ENCODE results near the gene CRCP.
"Not testable (repeated sequence)": the region's sequence is repeated elsewhere in the genome, so short reads cannot be mapped to it uniquely, and the experiment has no call there.

Gene CRCP

GRCh38 chr7:66100408-66101050, 14.1 kb upstream of the CRCP start:
- H3K27ac ChIP-seq = 0 out of 2 replicates have a peak overlapping the region, but pooled peaks have one; percentile 85
- H3K4me3 ChIP-seq = peak overlapping the region; percentile 84
- TF ChIP-seq EZH2 (IDR thresholded peaks at IDR 0.05) = no peak
- TF ChIP-seq POLR2AphosphoS5 (IDR thresholded peaks at IDR 0.05; ENCODE audit: borderline replicate concordance, low read depth, low read length) = no peak
- TF ChIP-seq FOXP2 (optimal IDR thresholded peaks at IDR 0.05; ENCODE audit: control extremely low read depth, extremely low read length, insufficient read depth) = no peak
- H3K9ac ChIP-seq (ENCODE audit: insufficient read length) = peak overlapping the region; percentile 32
- H3K9me3 ChIP-seq (ENCODE audit: low read depth, low read length) = no peaks in the 10 kb centered on the region
- DNase-seq (ENCODE audit: low read depth, low spot score) = no peak
- H3K36me3 ChIP-seq (ENCODE audit: insufficient read depth, low read length) = no peaks in the 10 kb centered on the region

- not testable (repeated sequence) for H3K9ac ChIP-seq (ENCODE audit: insufficient read length); H3K4me3 ChIP-seq; H3K9me3 ChIP-seq (ENCODE audit: low read depth, low read length); H3K36me3 ChIP-seq (ENCODE audit: insufficient read depth, low read length); DNase-seq (ENCODE audit: low read depth, low spot score); H3K27ac ChIP-seq
Measured at GRCh38 chr7:66102168-66102567, 12.5 kb upstream of the CRCP start.

GRCh38 chr7:66103994-66104393, 10.7 kb upstream of the CRCP start:
- not testable (repeated sequence) for H3K9me3 ChIP-seq (ENCODE audit: low read depth, low read length); H3K9ac ChIP-seq (ENCODE audit: insufficient read length); H3K36me3 ChIP-seq (ENCODE audit: insufficient read depth, low read length); DNase-seq (ENCODE audit: low read depth, low spot score); H3K4me3 ChIP-seq; H3K27ac ChIP-seq

GRCh38 chr7:66105263-66105748, 9.3 kb upstream of the CRCP start:
- TF ChIP-seq EZH2 (IDR thresholded peaks at IDR 0.05) (no peak), POLR2AphosphoS5 (IDR thresholded peaks at IDR 0.05; ENCODE audit: borderline replicate concordance, low read depth, low read length) (no peak), FOXP2 (optimal IDR thresholded peaks at IDR 0.05; ENCODE audit: control extremely low read depth, extremely low read length, insufficient read depth) (no peak)
- Histone ChIP-seq H3K9me3 (ENCODE audit: low read depth, low read length) (no peaks in the 10 kb centered on the region), H3K9ac (ENCODE audit: insufficient read length) (no peak overlapping the region), H3K4me3 (no peak overlapping the region), H3K36me3 (ENCODE audit: insufficient read depth, low read length) (no peaks in the 10 kb centered on the region), H3K27ac (no peak overlapping the region)
- no peak for DNase-seq (ENCODE audit: low read depth, low spot score)

GRCh38 chr7:66108410-66108809, 6.2 kb upstream of the CRCP start:
- not testable (repeated sequence) for H3K9ac ChIP-seq (ENCODE audit: insufficient read length); H3K9me3 ChIP-seq (ENCODE audit: low read depth, low read length); H3K4me3 ChIP-seq; H3K36me3 ChIP-seq (ENCODE audit: insufficient read depth, low read length); DNase-seq (ENCODE audit: low read depth, low spot score); H3K27ac ChIP-seq

- Histone ChIP-seq H3K4me3 (no peak overlapping the region), H3K27ac (no peak overlapping the region), H3K36me3 (ENCODE audit: insufficient read depth, low read length) (no peaks in the 10 kb centered on the region), H3K9me3 (ENCODE audit: low read depth, low read length) (no peaks in the 10 kb centered on the region), H3K9ac (ENCODE audit: insufficient read length) (no peak overlapping the region)
- DNase-seq (ENCODE audit: low read depth, low spot score) = no peak
- no peak for TF ChIP-seq EZH2 (IDR thresholded peaks at IDR 0.05)
Measured at GRCh38 chr7:66110856-66111255, 3.8 kb upstream of the CRCP start.

GRCh38 chr7:66116680-66117420, 2.2 kb downstream of the CRCP start:
- not testable (repeated sequence) for H3K27ac ChIP-seq; H3K9me3 ChIP-seq (ENCODE audit: low read depth, low read length); H3K9ac ChIP-seq (ENCODE audit: insufficient read length); H3K4me3 ChIP-seq; DNase-seq (ENCODE audit: low read depth, low spot score)
- peaks cover 18% of the 10 kb centered on the region; the same call in 1 of the 2 replicates for H3K36me3 ChIP-seq (ENCODE audit: insufficient read depth, low read length)

GRCh38 chr7:66118603-66119002, 4.0 kb downstream of the CRCP start:
- no peaks in the 10 kb centered on the region for H3K9me3 ChIP-seq (ENCODE audit: low read depth, low read length)
- peaks cover 19% of the 10 kb centered on the region; the same call in 1 of the 2 replicates for H3K36me3 ChIP-seq (ENCODE audit: insufficient read depth, low read length)
- no peak overlapping the region for H3K4me3 ChIP-seq
- TF ChIP-seq POLR2AphosphoS5 (IDR thresholded peaks at IDR 0.05; ENCODE audit: borderline replicate concordance, low read depth, low read length) = no peak
- no peak for TF ChIP-seq FOXP2 (optimal IDR thresholded peaks at IDR 0.05; ENCODE audit: control extremely low read depth, extremely low read length, insufficient read depth)
- TF ChIP-seq EZH2 (IDR thresholded peaks at IDR 0.05) = no peak
- no peak overlapping the region for H3K27ac ChIP-seq
- H3K9ac ChIP-seq (ENCODE audit: insufficient read length) = no peak overlapping the region
- no peak for DNase-seq (ENCODE audit: low read depth, low spot score)

- H3K9me3 ChIP-seq (ENCODE audit: low read depth, low read length) = no peaks in the 10 kb centered on the region
- TF ChIP-seq EZH2 (IDR thresholded peaks at IDR 0.05) (no peak), POLR2AphosphoS5 (IDR thresholded peaks at IDR 0.05; ENCODE audit: borderline replicate concordance, low read depth, low read length) (no peak)
- H3K36me3 ChIP-seq (ENCODE audit: insufficient read depth, low read length) = peaks cover 19% of the 10 kb centered on the region; the same call in 1 of the 2 replicates
- no peak overlapping the region for H3K4me3 ChIP-seq
- no peak overlapping the region for H3K27ac ChIP-seq
- H3K9ac ChIP-seq (ENCODE audit: insufficient read length) = no peak overlapping the region
- no peak for DNase-seq (ENCODE audit: low read depth, low spot score)
Measured at GRCh38 chr7:66119245-66119850, 4.7 kb downstream of the CRCP start.
